ENCODE data around the gene MIPOL1. TPM values are rescaled to one million over a fixed set of nuclear protein-coding genes. Genes with fewer than 3 reads are reported as not detected.
"Not testable (repeated sequence)": the region's sequence is repeated elsewhere in the genome, so short reads cannot be mapped to it uniquely, and the experiment has no call there.

The MIPOL1 gene
- total and polyA plus RNA-seq, 2 experiments from 2014 or later: 16.6 to 24.8 TPM

DNA sequence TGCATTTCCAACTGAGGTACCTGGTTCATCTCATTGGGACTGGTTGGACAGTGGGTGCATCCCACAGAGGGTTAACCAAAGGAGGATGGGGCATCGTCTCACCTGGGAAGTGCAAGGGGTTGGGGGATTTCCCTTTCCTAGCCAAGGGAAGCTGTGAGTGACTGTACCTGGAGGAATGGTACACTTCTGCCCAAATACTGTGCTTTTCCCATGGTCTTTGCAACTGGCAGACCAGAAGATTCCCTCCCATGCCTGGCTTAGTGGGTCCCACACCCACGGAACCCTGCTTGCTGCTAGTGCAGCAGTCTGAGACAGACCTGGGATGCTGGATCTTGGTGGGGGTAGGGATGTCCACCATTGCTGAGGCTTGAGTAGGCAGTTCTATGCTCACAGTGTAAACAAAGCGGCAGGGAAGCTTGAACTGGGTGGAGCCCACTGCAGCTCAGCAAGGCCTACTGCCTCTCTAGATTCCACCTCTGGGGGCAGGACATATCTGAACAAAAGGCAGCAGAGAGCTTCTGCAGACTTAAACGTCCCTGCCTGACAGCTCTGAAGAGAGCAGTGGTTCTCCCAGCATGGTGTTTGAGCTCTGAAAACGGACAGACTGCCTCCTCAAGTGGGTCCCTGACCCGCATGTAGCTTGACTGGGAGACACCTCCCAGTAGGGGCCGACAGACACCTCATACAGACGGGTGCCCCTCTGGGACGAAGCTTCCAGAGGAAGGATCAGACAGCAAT is 9.7 kb upstream of the MIPOL1 start:
- H3K79me2 ChIP-seq (replicated peaks; ENCODE audit: insufficient read depth); H3K36me3 ChIP-seq (ENCODE audit: insufficient read depth); H3K4me3 ChIP-seq; H4K20me1 ChIP-seq (replicated peaks; ENCODE audit: insufficient read depth); H3F3A ChIP-seq (replicated peaks; ENCODE audit: low read depth); ATAC-seq; H3K9me2 ChIP-seq (ENCODE audit: insufficient read depth); H3K36me3 Mint-ChIP-seq (ENCODE audit: low read depth); H3K4me2 ChIP-seq; H3K4me3 Mint-ChIP-seq; H3K4me1 ChIP-seq (ENCODE audit: insufficient read depth); H3K27ac Mint-ChIP-seq; H3K4me1 Mint-ChIP-seq; DNase-seq (ENCODE audit: low spot score); H3K27me3 ChIP-seq (ENCODE audit: insufficient read depth); H3K27ac ChIP-seq (ENCODE audit: low read depth); H3K9me3 Mint-ChIP-seq; H3K27me3 Mint-ChIP-seq (ENCODE audit: insufficient read depth, low read depth, poor library complexity): not testable (repeated sequence)
- H2AFZ ChIP-seq: peak overlapping the region; percentile 87; the same call in 1 of the 2 replicates
- TF ChIP-seq, protein P1, sequence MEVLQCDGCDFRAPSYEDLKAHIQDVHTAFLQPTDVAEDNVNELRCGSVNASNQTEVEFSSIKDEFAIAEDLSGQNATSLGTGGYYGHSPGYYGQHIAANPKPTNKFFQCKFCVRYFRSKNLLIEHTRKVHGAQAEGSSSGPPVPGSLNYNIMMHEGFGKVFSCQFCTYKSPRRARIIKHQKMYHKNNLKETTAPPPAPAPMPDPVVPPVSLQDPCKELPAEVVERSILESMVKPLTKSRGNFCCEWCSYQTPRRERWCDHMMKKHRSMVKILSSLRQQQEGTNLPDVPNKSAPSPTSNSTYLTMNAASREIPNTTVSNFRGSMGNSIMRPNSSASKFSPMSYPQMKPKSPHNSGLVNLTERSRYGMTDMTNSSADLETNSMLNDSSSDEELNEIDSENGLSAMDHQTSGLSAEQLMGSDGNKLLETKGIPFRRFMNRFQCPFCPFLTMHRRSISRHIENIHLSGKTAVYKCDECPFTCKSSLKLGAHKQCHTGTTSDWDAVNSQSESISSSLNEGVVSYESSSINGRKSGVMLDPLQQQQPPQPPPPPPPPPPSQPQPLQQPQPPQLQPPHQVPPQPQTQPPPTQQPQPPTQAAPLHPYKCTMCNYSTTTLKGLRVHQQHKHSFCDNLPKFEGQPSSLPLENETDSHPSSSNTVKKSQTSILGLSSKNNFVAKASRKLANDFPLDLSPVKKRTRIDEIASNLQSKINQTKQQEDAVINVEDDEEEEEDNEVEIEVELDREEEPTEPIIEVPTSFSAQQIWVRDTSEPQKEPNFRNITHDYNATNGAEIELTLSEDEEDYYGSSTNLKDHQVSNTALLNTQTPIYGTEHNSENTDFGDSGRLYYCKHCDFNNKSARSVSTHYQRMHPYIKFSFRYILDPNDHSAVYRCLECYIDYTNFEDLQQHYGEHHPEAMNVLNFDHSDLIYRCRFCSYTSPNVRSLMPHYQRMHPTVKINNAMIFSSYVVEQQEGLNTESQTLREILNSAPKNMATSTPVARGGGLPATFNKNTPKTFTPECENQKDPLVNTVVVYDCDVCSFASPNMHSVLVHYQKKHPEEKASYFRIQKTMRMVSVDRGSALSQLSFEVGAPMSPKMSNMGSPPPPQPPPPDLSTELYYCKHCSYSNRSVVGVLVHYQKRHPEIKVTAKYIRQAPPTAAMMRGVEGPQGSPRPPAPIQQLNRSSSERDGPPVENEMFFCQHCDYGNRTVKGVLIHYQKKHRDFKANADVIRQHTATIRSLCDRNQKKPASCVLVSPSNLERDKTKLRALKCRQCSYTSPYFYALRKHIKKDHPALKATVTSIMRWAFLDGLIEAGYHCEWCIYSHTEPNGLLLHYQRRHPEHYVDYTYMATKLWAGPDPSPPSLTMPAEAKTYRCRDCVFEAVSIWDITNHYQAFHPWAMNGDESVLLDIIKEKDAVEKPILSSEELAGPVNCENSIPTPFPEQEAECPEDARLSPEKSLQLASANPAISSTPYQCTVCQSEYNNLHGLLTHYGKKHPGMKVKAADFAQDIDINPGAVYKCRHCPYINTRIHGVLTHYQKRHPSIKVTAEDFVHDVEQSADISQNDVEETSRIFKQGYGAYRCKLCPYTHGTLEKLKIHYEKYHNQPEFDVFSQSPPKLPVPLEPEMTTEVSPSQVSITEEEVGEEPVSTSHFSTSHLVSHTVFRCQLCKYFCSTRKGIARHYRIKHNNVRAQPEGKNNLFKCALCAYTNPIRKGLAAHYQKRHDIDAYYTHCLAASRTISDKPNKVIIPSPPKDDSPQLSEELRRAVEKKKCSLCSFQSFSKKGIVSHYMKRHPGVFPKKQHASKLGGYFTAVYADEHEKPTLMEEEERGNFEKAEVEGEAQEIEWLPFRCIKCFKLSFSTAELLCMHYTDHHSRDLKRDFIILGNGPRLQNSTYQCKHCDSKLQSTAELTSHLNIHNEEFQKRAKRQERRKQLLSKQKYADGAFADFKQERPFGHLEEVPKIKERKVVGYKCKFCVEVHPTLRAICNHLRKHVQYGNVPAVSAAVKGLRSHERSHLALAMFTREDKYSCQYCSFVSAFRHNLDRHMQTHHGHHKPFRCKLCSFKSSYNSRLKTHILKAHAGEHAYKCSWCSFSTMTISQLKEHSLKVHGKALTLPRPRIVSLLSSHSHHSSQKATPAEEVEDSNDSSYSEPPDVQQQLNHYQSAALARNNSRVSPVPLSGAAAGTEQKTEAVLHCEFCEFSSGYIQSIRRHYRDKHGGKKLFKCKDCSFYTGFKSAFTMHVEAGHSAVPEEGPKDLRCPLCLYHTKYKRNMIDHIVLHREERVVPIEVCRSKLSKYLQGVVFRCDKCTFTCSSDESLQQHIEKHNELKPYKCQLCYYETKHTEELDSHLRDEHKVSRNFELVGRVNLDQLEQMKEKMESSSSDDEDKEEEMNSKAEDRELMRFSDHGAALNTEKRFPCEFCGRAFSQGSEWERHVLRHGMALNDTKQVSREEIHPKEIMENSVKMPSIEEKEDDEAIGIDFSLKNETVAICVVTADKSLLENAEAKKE (CRISPR knock-in tag; IDR thresholded peaks at IDR 0.05): 0 out of 2 replicates have a peak, but pooled peaks have one; percentile 15

DNA sequence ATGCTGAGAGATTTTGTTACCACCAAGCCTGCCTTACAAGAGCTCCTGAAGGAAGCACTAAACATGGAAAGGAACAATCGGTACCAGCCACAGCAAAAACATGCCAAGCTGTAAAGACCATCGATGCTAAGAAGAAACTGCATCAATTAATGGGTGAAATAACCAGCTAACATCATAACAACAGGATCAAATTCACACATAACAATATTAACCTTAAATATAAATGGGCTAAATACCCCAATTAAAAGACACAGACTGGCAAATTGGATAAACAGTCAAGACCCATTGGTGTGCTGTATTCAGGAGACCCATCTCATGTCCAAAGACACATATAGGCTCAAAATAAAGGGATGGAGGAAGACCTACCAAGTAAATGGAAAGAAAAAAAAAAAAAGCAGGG is 8.0 kb upstream of the MIPOL1 start:
- H3K27ac Mint-ChIP-seq; H3K79me2 ChIP-seq (replicated peaks; ENCODE audit: insufficient read depth); ATAC-seq; H3K27me3 ChIP-seq (ENCODE audit: insufficient read depth); H3K4me3 ChIP-seq; H3F3A ChIP-seq (replicated peaks; ENCODE audit: low read depth); H3K36me3 Mint-ChIP-seq (ENCODE audit: low read depth); H2AFZ ChIP-seq; H3K9me2 ChIP-seq (ENCODE audit: insufficient read depth); H3K4me1 Mint-ChIP-seq; H3K36me3 ChIP-seq (ENCODE audit: insufficient read depth); H3K4me3 Mint-ChIP-seq; DNase-seq (ENCODE audit: low spot score); H3K27me3 Mint-ChIP-seq (ENCODE audit: insufficient read depth, low read depth, poor library complexity); H3K4me2 ChIP-seq; H3K27ac ChIP-seq (ENCODE audit: low read depth); H4K20me1 ChIP-seq (replicated peaks; ENCODE audit: insufficient read depth); H3K9me3 Mint-ChIP-seq; H3K4me1 ChIP-seq (ENCODE audit: insufficient read depth): not testable (repeated sequence)

Measured in GM23338 (cell line).